HEK293T (cell line): ENCODE measurements around the gene KCNQ1.

ENCODE experiments used
- ARNT ChIP-seq: fragments of 450-650 bp; IDR thresholded peaks from 2 replicates; pipeline ENCODE4 v1.6.1; 2017; ENCODE audit warnings: mild to moderate bottlenecking
- BHLHE40 ChIP-seq: fragments of 450-650 bp; IDR thresholded peaks from 2 replicates; pipeline ENCODE4 v1.6.1; 2016; ENCODE audit warnings: mild to moderate bottlenecking, moderate library complexity, borderline replicate concordance
- ELF4 ChIP-seq: fragments of 450-650 bp; IDR thresholded peaks from 2 replicates; pipeline ENCODE4 v1.6.1; 2017; ENCODE audit warnings: antibody characterized with exemption
- FOXK2 ChIP-seq: fragments of 450-650 bp; IDR thresholded peaks from 2 replicates; pipeline ENCODE4 v1.6.1; 2016; ENCODE audit warnings: mild to moderate bottlenecking
- FOXM1 ChIP-seq: fragments of 450-650 bp; IDR thresholded peaks from 2 replicates; pipeline ENCODE4 v1.6.1; 2017; ENCODE audit warnings: mild to moderate bottlenecking, borderline replicate concordance
- HDGF ChIP-seq: fragments of 450-650 bp; IDR thresholded peaks from 2 replicates; pipeline ENCODE4 v1.6.1; 2017; ENCODE audit warnings: antibody characterized with exemption, borderline replicate concordance
- L3MBTL2 ChIP-seq: fragments of 450-650 bp; conservative IDR thresholded peaks from 2 replicates; pipeline ENCODE4 v1.6.1; 2016; ENCODE audit warnings: mild to moderate bottlenecking
- SP1 ChIP-seq: fragments of 450-650 bp; IDR thresholded peaks from 2 replicates; pipeline ENCODE4 v1.6.1; 2017
- SUZ12 ChIP-seq: fragments of 450-650 bp; IDR thresholded peaks from 2 replicates; pipeline ENCODE4 v1.6.1; 2016; ENCODE audit warnings: mild to moderate bottlenecking
- ZNF384 ChIP-seq: fragments of 450-650 bp; IDR thresholded peaks from 2 replicates; pipeline ENCODE4 v1.6.1; 2016

DNA sequence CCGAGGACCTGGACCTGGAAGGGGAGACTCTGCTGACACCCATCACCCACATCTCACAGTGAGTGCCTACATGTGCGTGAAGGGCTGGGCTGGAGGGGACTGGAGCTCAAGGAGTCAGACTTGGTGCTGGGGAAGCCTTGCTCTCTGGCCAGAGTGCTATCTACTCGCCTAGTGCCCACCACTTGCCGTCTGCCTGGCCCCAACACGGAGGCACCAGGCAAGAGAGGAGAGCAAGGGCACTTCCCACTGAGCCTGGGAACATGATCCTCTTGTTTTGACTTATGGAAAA, 217.2 kb downstream of the KCNQ1 start:
- TF ChIP-seq SUZ12 (no peak), FOXM1 (no peak), HDGF (no peak), ELF4 (no peak), SP1 (no peak), L3MBTL2 (no peak), ARNT (no peak), FOXK2 (no peak), BHLHE40 (no peak), ZNF384 (no peak)
